ENCODE data around the gene SCFD2. TPM values are rescaled to one million over a fixed set of nuclear protein-coding genes. Genes with fewer than 3 reads are reported as not detected.

Gene SCFD2
- total and polyA plus RNA-seq, 2 experiments from 2014 or later = 30.7 to 33.2 TPM

DNA sequence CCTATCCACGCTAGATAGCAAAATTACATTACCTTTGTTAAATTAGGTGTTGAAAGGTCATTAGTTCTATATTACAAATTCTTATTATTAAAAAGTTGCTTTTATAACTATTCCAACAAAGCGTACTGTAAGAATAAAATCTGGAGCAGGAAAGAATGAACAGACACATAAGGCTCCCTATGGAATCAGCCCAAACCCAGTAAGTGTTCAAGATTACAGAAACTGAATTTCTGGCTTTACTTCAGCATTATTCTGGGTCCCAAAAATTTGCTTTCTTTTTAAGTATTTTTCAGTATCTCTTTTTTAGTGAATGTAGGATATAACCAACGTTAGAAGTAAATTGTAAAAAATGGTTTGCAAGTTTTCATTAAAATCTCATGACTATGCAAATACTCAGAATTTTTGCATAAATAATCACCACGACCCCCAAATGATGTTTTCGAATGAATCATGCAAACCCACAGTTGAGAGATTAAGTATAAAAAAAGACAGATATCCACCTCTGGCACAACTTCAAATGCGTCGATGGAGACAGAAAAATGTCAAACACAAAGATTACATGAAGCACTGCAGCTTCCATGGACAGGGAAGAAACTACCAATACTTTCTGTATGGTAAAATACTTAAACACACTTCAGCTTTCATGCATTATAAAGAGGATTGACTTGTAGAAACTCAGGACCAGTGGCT, 265.2 kb downstream of the SCFD2 start:
- Histone ChIP-seq H3K4me1 (ENCODE audit: insufficient read depth) (peaks cover 46% of the 10 kb centered on the region), H3K27ac (peak overlapping the region; percentile 71), H3K4me2 (ENCODE audit: unreplicated experiment) (peak overlapping the region; percentile 69), H2AFZ (peak overlapping the region; percentile 2; the same call in 1 of the 2 replicates), H3K9ac (peak overlapping the region; percentile 19), H4K20me1 (ENCODE audit: insufficient read depth) (no peaks in the 10 kb centered on the region), H3K79me2 (ENCODE audit: insufficient read depth) (peaks cover 24% of the 10 kb centered on the region; the same call in 1 of the 2 replicates), H3K9me3 (ENCODE audit: low read depth) (no peaks in the 10 kb centered on the region), H3K27me3 (replicated peaks; ENCODE audit: insufficient read depth) (no peaks in the 10 kb centered on the region), H3K36me3 (ENCODE audit: low read depth) (no peaks in the 10 kb centered on the region), H3K9me2 (ENCODE audit: insufficient read depth) (no peaks in the 10 kb centered on the region), H3K4me3 (peak overlapping the region; percentile 57), H3F3A (ENCODE audit: insufficient read depth) (peaks cover 40% of the 10 kb centered on the region)
- TF ChIP-seq EZH2 (IDR thresholded peaks at IDR 0.05; ENCODE audit: insufficient read depth, poor library complexity, severe bottlenecking) = no peak
- TF ChIP-seq EZH2phosphoT487 (IDR thresholded peaks at IDR 0.05; ENCODE audit: insufficient read depth, low read depth) = no peak
- WGBS, 2 experiments (ENCODE audit: low coverage in 1 of 2, low lambda C conversion rate in 2 of 2, missing lambda C conversion rate in 2 of 2) = 28 to 30% methylated on average over 7 of the region's 7 CpGs
- peak; percentile 38 for DNase-seq
- in situ Hi-C loops (cut with MboI) = no loop called here

- DNase-seq = peak; percentile 82
- peak overlapping the region; percentile 58 for H3K4me2 ChIP-seq (ENCODE audit: unreplicated experiment)
- no peak overlapping the region for H3K4me3 ChIP-seq
- H4K20me1 ChIP-seq (ENCODE audit: insufficient read depth) = no peaks in the 10 kb centered on the region
- H3K9ac ChIP-seq = peak overlapping the region; percentile 4; the same call in 1 of the 2 replicates
- peak overlapping the region; percentile 71 for H3K27ac ChIP-seq
- H2AFZ ChIP-seq = no peak overlapping the region
- in situ Hi-C loops (cut with MboI) = no loop called here
- H3K36me3 ChIP-seq (ENCODE audit: low read depth) = no peaks in the 10 kb centered on the region
- H3K9me3 ChIP-seq (ENCODE audit: low read depth) = no peaks in the 10 kb centered on the region
- H3K27me3 ChIP-seq (replicated peaks; ENCODE audit: insufficient read depth) = no peaks in the 10 kb centered on the region
- WGBS, 2 experiments (ENCODE audit: low coverage in 1 of 2, low lambda C conversion rate in 2 of 2, missing lambda C conversion rate in 2 of 2) = 26 to 31% methylated on average over 2 of the region's 2 CpGs
- peaks cover 15% of the 10 kb centered on the region; the same call in 1 of the 2 replicates for H3K79me2 ChIP-seq (ENCODE audit: insufficient read depth)
- H3K4me1 ChIP-seq (ENCODE audit: insufficient read depth) = peaks cover 46% of the 10 kb centered on the region
- peaks cover 40% of the 10 kb centered on the region for H3F3A ChIP-seq (ENCODE audit: insufficient read depth)
- TF ChIP-seq EZH2phosphoT487 (IDR thresholded peaks at IDR 0.05; ENCODE audit: insufficient read depth, low read depth) (no peak), EZH2 (IDR thresholded peaks at IDR 0.05; ENCODE audit: insufficient read depth, poor library complexity, severe bottlenecking) (no peak)
- H3K9me2 ChIP-seq (ENCODE audit: insufficient read depth) = no peaks in the 10 kb centered on the region
These were observed 267.2 kb downstream of the SCFD2 start for GRCh38 chr4:53098681-53099121.

DNA sequence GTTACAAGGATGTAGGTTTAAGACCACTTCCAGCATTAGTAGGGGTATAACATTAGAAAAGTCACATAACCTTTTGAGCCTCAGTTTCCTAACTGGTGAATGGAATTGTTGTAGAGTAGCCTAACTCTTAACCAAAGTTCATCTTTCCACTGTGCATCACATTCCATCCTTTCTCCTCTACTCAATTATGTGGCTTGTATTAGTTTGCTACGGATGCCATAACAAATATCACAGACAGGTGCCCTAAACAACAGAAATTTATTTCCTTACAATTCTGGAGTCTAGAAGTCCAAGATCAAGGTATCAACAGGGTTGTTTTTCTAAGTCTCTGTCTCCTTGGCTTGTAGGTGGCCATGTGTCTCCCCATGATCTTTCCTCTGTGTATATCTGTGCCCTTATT, 271.8 kb downstream of the SCFD2 start:
- TF ChIP-seq EZH2phosphoT487 (IDR thresholded peaks at IDR 0.05; ENCODE audit: insufficient read depth, low read depth) (no peak), EZH2 (IDR thresholded peaks at IDR 0.05; ENCODE audit: insufficient read depth, poor library complexity, severe bottlenecking) (no peak)
- Histone ChIP-seq H3K4me2 (ENCODE audit: unreplicated experiment) (no peak overlapping the region), H3K36me3 (ENCODE audit: low read depth) (no peaks in the 10 kb centered on the region), H3K9me3 (ENCODE audit: low read depth) (no peaks in the 10 kb centered on the region), H3K9me2 (ENCODE audit: insufficient read depth) (no peaks in the 10 kb centered on the region), H3K4me1 (ENCODE audit: insufficient read depth) (peaks cover 16% of the 10 kb centered on the region), H2AFZ (no peak overlapping the region), H3F3A (ENCODE audit: insufficient read depth) (peaks cover 8% of the 10 kb centered on the region), H3K9ac (no peak overlapping the region), H3K79me2 (ENCODE audit: insufficient read depth) (peaks cover 12% of the 10 kb centered on the region; the same call in 1 of the 2 replicates), H4K20me1 (ENCODE audit: insufficient read depth) (no peaks in the 10 kb centered on the region), H3K4me3 (no peak overlapping the region), H3K27ac (no peak overlapping the region), H3K27me3 (replicated peaks; ENCODE audit: insufficient read depth) (no peaks in the 10 kb centered on the region)
- WGBS, 2 experiments (ENCODE audit: low coverage in 1 of 2, low lambda C conversion rate in 2 of 2, missing lambda C conversion rate in 2 of 2) = 96 to 100% methylated on average over 1 of the region's 1 CpG
- in situ Hi-C loops (cut with MboI) = no loop called here
- DNase-seq = no peak

- TF ChIP-seq EZH2 (IDR thresholded peaks at IDR 0.05; ENCODE audit: insufficient read depth, poor library complexity, severe bottlenecking) (no peak), EZH2phosphoT487 (IDR thresholded peaks at IDR 0.05; ENCODE audit: insufficient read depth, low read depth) (no peak)
- in situ Hi-C loops (cut with MboI) = no loop called here
- Histone ChIP-seq H3K9ac (no peak overlapping the region), H3F3A (ENCODE audit: insufficient read depth) (no peaks in the 10 kb centered on the region), H3K9me3 (ENCODE audit: low read depth) (peaks cover 7% of the 10 kb centered on the region), H4K20me1 (ENCODE audit: insufficient read depth) (no peaks in the 10 kb centered on the region), H3K36me3 (ENCODE audit: low read depth) (peaks cover 6% of the 10 kb centered on the region), H3K27me3 (replicated peaks; ENCODE audit: insufficient read depth) (no peaks in the 10 kb centered on the region), H3K4me1 (ENCODE audit: insufficient read depth) (peaks cover 7% of the 10 kb centered on the region), H3K27ac (no peak overlapping the region), H3K4me2 (ENCODE audit: unreplicated experiment) (no peak overlapping the region), H3K9me2 (ENCODE audit: insufficient read depth) (no peaks in the 10 kb centered on the region), H2AFZ (no peak overlapping the region), H3K79me2 (ENCODE audit: insufficient read depth) (peaks cover 23% of the 10 kb centered on the region; the same call in 1 of the 2 replicates), H3K4me3 (no peak overlapping the region)
- DNase-seq = peak; percentile 16
These were observed 275.7 kb downstream of the SCFD2 start for GRCh38 chr4:53089936-53090729.
